Suppressor macrophage treated with lipopolysaccharide for 4 hours (primary cell): ENCODE data around the gene NBPF20.
A peak's percentile ranks its signal among the peaks of the same experiment; 100 is the strongest.
"Not testable (repeated sequence)": the region's sequence is repeated elsewhere in the genome, so short reads cannot be mapped to it uniquely, and the experiment has no call there.

Experiments used
- DNase-seq: peaks from one replicate; pipeline ENCODE4 v3.0.0-alpha.2; 2020

NBPF20 gene, protein sequence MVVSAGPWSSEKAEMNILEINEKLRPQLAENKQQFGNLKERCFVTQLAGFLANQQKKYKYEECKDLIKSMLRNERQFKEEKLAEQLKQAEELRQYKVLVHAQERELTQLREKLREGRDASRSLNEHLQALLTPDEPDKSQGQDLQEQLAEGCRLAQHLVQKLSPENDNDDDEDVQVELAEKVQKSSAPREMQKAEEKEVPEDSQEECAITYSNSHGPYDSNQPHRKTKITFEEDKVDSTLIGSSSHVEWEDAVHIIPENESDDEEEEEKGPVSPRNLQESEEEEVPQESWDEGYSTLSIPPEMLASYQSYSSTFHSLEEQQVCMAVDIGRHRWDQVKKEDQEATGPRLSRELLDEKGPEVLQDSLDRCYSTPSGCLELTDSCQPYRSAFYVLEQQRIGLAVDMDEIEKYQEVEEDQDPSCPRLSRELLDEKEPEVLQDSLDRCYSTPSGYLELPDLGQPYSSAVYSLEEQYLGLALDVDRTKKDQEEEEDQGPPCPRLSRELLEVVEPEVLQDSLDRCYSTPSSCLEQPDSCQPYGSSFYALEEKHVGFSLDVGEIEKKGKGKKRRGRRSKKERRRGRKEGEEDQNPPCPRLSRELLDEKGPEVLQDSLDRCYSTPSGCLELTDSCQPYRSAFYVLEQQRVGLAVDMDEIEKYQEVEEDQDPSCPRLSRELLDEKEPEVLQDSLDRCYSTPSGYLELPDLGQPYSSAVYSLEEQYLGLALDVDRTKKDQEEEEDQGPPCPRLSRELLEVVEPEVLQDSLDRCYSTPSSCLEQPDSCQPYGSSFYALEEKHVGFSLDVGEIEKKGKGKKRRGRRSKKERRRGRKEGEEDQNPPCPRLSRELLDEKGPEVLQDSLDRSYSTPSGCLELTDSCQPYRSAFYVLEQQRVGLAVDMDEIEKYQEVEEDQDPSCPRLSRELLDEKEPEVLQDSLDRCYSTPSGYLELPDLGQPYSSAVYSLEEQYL (N-terminal part only)

GRCh38 chr1:145425436-145426029 is at the start of gene NBPF20:
Gene NBPF20 (minus strand): TSS chr1:145425603. CDS start chr1:145405272, 20,331 bp downstream.
- peak; percentile 77 for DNase-seq

GRCh38 chr1:145474837-145475368 is 49.5 kb upstream of the NBPF20 start:
- DNase-seq = not testable (repeated sequence)

GRCh38 chr1:145472731-145473130 is 47.3 kb upstream of the NBPF20 start:
- DNase-seq = peak; percentile 14

GRCh38 chr1:145471365-145471764 is 46.0 kb upstream of the NBPF20 start:
- DNase-seq = not testable (repeated sequence)

GRCh38 chr1:145465405-145466144 is 40.2 kb upstream of the NBPF20 start:
- DNase-seq = peak; percentile 91

DNA sequence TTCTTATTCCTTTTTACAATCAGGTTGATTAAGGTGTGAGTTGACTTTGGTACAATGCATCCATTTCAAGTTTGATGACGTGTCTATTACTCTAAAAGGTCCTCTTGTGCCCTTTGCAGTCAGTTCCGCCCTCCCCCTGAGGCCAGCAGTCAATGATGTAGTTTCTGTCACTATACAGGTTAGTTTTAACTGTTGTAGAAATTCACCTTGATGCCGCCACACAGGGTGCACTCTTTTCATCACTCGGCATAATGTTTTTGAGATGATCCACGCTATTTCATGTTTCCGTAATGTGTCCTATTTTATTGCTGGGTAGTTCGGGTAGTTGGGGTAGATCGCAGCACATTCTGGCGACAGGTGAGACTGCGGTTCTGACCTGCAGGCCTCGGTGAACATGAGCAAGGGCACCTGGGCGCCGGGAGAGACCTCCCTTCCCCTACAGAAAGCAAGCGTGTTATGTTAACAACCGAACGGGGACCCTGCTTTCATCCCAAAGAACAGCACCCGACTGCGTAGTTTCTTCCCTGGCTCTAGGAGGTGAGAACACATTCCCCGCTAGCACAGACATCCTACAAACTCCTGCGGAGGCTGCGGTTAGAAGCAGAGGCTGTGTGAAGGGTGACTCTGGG is 39.4 kb upstream of the NBPF20 start:
- DNase-seq = not testable (repeated sequence)

GRCh38 chr1:145464017-145464416 is 38.6 kb upstream of the NBPF20 start:
- DNase-seq = not testable (repeated sequence)

GRCh38 chr1:145460684-145461083 is 35.3 kb upstream of the NBPF20 start:
- DNase-seq = not testable (repeated sequence)

GRCh38 chr1:145460048-145460447 is 34.6 kb upstream of the NBPF20 start:
- not testable (repeated sequence) for DNase-seq

DNA sequence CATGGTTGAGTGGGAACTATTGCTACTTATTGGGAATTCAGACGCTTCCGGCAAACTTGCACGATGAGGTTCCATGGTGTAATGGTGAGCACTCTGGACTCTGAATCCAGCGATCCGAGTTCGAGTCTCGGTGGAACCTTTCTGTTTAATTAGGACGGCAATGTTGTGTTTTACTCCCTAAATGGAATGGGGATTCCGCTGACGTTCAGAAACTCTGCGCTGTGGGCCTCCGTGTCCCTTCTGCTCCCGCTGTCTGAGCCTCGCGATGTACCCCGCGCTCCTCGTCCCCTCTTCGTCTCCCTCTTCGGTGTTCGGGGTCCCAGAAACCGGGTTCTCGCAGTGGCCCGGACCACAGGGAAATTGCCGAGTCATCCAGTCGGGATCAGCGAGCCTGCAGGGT is 34.2 kb upstream of the NBPF20 start:
- not testable (repeated sequence) for DNase-seq

DNA sequence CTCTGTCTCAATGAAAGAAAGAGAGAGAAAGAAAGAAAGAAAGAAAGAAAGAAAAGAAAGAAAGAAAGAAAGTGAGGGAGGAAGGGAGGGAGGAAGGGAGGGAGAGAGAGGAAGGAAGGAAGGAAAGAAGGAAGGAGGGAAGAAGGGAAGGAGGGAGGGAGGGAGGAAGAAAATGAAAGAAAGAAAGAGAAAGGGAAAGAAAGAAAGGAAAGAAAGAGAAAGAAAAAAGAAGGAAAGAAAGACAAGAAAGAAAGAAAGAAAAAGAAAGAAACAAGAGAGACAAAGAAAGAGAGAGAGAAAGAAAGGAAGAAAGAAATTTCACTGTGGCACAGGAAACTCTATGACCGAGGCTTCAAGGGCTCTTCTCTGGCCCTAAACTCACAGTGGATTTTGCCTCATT is 33.7 kb upstream of the NBPF20 start:
- not testable (repeated sequence) for DNase-seq

- not testable (repeated sequence) for DNase-seq
Measured at GRCh38 chr1:145454824-145455177, 29.4 kb upstream of the NBPF20 start.

GRCh38 chr1:145453873-145454823 is 28.7 kb upstream of the NBPF20 start:
- DNase-seq = not testable (repeated sequence)

DNA sequence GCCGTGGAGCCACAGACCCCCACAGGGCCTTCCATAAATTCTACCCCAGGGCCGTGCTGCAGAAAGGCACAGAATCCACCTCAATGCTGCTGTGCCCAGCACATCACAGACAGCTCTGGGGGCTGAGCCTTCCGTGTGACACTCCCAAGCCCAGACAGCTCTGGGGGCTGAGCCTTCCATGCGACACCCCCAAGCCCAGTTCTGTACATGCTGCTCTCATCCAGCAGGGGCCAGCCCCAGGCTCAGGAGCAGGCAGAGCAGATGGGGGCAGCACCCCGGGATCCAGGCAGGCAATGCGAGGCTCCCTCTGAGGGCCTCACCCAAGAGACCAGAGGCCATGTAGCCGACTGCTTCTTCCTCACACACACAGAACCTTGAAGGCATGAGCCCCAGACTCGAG is 27.1 kb upstream of the NBPF20 start:
- DNase-seq = not testable (repeated sequence)

DNA sequence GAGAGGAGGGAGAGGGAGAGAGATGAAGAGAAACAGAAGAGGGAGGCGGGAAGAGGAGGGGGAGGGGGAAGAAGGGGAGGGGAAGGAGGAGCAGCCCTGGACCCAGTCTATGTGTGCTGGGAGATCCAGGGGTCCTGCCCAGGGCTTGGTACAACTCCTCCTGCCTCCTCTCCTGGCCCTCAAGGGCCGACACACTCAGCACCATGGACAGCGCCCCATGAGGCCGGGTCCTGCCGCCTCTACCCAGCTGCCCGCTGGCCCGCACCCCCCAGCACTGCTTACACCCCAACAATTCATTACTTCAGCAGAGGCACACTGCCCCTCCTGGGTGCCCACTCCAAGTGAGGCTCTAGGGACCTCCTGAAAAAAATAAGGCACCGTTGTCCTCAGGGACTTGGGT is 26.5 kb upstream of the NBPF20 start:
- DNase-seq = peak; percentile 13

- DNase-seq = not testable (repeated sequence)
Measured at GRCh38 chr1:145445219-145445618, 19.8 kb upstream of the NBPF20 start.

DNA sequence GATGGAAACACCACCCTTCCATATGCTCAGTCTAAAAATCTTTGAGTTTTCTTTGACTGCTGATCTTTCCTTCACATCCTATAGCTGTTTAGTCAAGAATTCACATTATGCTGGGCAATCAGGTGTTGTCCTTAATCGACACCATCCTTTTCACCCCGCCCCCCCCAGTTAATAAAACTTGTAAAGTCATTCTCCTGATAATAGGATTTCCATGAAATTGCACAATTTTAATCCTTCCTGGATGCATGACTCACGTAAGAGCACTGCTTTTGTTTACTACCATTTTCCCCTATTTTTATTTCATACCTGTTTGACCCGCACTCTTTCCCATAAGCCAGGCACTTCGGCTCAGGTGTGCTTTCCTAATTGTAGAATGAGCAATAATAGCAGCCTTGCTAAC is 16.9 kb upstream of the NBPF20 start:
- not testable (repeated sequence) for DNase-seq

- DNase-seq = not testable (repeated sequence)
Measured at GRCh38 chr1:145431363-145432256, 6.2 kb upstream of the NBPF20 start.

DNA sequence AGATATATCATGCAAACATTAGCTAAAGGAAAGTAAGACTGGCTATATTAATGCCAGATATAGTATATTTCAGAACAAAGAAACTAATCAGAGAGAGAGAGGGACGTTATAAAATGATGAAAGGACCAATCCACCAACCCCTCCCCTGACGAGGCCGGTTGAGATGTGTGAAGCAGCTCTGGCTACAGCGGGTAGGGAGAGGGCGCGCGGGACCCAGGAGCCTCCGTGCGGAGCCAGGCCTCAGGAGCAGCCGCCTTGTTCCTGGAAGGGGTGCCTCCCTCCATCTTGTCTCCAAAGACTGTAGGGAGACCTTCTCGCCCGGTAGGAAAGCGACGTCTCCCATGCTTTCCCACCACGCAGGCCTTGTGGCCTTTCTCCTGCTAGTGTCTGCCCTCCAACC is 5.4 kb upstream of the NBPF20 start:
- not testable (repeated sequence) for DNase-seq
